IMR-90 (cell line): ENCODE data around the gene SLC12A1. TPM values are rescaled to one million over a fixed set of nuclear protein-coding genes. Genes with fewer than 3 reads are reported as not detected.

Experiments used
- ATAC-seq: fragments of 200-7000 bp; cut with Tn5 transposase; 2 replicates; pipeline ENCODE4 v1.9.1; 2020; ENCODE audit warnings: low read depth, mild to moderate bottlenecking, moderate library complexity
- BruUV-seq: library from RNA; stranded (reverse); fragments of 400-500 nt; replicated peaks from 2 replicates; lab custom pipeline; 2021; lab: Mats Ljungman, UMichigan
- CTCF ChIA-PET: fragments of 300-600 bp; formaldehyde crosslinking; extraction: SDS; loops from one replicate; lab custom pipeline; 2021; ENCODE audit warnings: antibody characterized with exemption; lab: Yijun Ruan, JAX
- POLR2A ChIA-PET: fragments of 300-600 bp; sonication (Branson Sonifier 250); formaldehyde crosslinking; loops from one replicate; lab custom pipeline; 2022; ENCODE audit warnings: antibody characterized with exemption; ENCODE audit not compliant: unreplicated experiment; lab: Charles Lee
- DNase-seq: peaks from one replicate; pipeline ENCODE4 v3.0.0; 2013
- H2AFZ ChIP-seq: replicated peaks from 2 replicates; pipeline ENCODE3; 2013; ENCODE audit warnings: low read length, mild to moderate bottlenecking; ENCODE audit not compliant: poor library complexity
- H2AK5ac ChIP-seq: 2 replicates; pipeline ENCODE4 v1.6.1; 2013; ENCODE audit warnings: low read depth, low read length, inconsistent platforms
- H2AK9ac ChIP-seq: replicated peaks from 2 replicates; pipeline ENCODE3; 2013; ENCODE audit warnings: mild to moderate bottlenecking, low read depth, low read length, moderate library complexity; ENCODE audit not compliant: poor library complexity
- H2BK120ac ChIP-seq: 2 replicates; pipeline ENCODE4 v1.6.1; 2013; ENCODE audit warnings: low read depth, low read length, inconsistent platforms
- H2BK15ac ChIP-seq: 3 replicates; pipeline ENCODE4 v1.6.1; 2013; ENCODE audit warnings: low read depth, low read length, inconsistent platforms
- H2BK20ac ChIP-seq: 2 replicates; pipeline ENCODE4 v1.6.1; 2013; ENCODE audit warnings: low read depth, mild to moderate bottlenecking, inconsistent platforms, low read length, moderate library complexity
- H2BK5ac ChIP-seq: 2 replicates; pipeline ENCODE4 v1.6.1; 2013; ENCODE audit warnings: mild to moderate bottlenecking, low read depth, low read length, inconsistent platforms; ENCODE audit not compliant: poor library complexity, severe bottlenecking
- H3K14ac ChIP-seq: replicated peaks from 2 replicates; pipeline ENCODE4 v1.6.1; 2013; ENCODE audit warnings: low read depth, low read length, inconsistent platforms
- H3K18ac ChIP-seq: 2 replicates; pipeline ENCODE4 v1.6.1; 2013; ENCODE audit warnings: low read depth, low read length, control low read depth
- H3K23ac ChIP-seq: 2 replicates; pipeline ENCODE4 v1.6.1; 2013; ENCODE audit warnings: low read depth, low read length, inconsistent platforms
- H3K27ac ChIP-seq: 2 replicates; pipeline ENCODE4 v1.5.1; 2013; ENCODE audit warnings: mild to moderate bottlenecking, control low read depth, low read length; ENCODE audit not compliant: insufficient read depth
- H3K27me3 ChIP-seq: 2 replicates; pipeline ENCODE4 v1.6.1; 2013; ENCODE audit warnings: low read length; ENCODE audit not compliant: control insufficient read depth, insufficient read depth
- H3K36me3 ChIP-seq: 2 replicates; pipeline ENCODE4 v1.6.1; 2013; ENCODE audit warnings: low read length, mixed read lengths; ENCODE audit not compliant: control insufficient read depth, insufficient read depth
- H3K4ac ChIP-seq: 2 replicates; pipeline ENCODE4 v1.6.1; 2013; ENCODE audit warnings: low read depth, low read length, inconsistent platforms
- H3K4me1 ChIP-seq: 2 replicates; pipeline ENCODE4 v1.6.1; 2013; ENCODE audit warnings: low read length, mixed read lengths; ENCODE audit not compliant: control insufficient read depth, insufficient read depth
- H3K4me2 ChIP-seq: 2 replicates; pipeline ENCODE4 v1.6.1; 2013; ENCODE audit warnings: low read depth, mild to moderate bottlenecking, control low read depth, low read length, moderate library complexity
- H3K4me3 ChIP-seq: 2 replicates; pipeline ENCODE4 v1.5.1; 2013; ENCODE audit warnings: low read depth, mild to moderate bottlenecking, control low read depth, low read length, moderate library complexity; ENCODE audit not compliant: insufficient read depth
- H3K56ac ChIP-seq: 2 replicates; pipeline ENCODE4 v1.6.1; 2013; ENCODE audit warnings: low read length, inconsistent platforms; ENCODE audit not compliant: insufficient read depth; ENCODE audit errors: extremely low read depth
- H3K79me1 ChIP-seq, 2 experiments: 2 replicates each; pipeline ENCODE4 v1.6.1; 2013; ENCODE audit warnings: low read length in 2 of 2, inconsistent platforms in 1 of 2, low read depth in 1 of 2
- H3K9ac ChIP-seq: 2 replicates; pipeline ENCODE4 v1.6.1; 2013; ENCODE audit warnings: low read depth, low read length, control low read depth
- H3K9me1 ChIP-seq: 2 replicates; pipeline ENCODE4 v1.6.1; 2013; ENCODE audit warnings: low read length, inconsistent platforms; ENCODE audit not compliant: insufficient read depth
- H3K9me3 ChIP-seq: 2 replicates; pipeline ENCODE4 v1.6.1; 2013; ENCODE audit warnings: low read length; ENCODE audit not compliant: control insufficient read depth, insufficient read depth
- H4K20me1 ChIP-seq: 2 replicates; pipeline ENCODE4 v1.6.1; 2013; ENCODE audit warnings: low read length, inconsistent platforms; ENCODE audit not compliant: insufficient read depth
- H4K5ac ChIP-seq: 2 replicates; pipeline ENCODE4 v1.6.1; 2013; ENCODE audit warnings: mild to moderate bottlenecking, low read depth, low read length, control low read depth
- H4K8ac ChIP-seq, 2 experiments: 2 replicates each; pipeline ENCODE4 v1.6.1; 2013; ENCODE audit warnings: low read depth in 2 of 2, low read length in 2 of 2, control low read depth in 1 of 2, inconsistent platforms in 1 of 2
- H4K91ac ChIP-seq: 2 replicates; pipeline ENCODE4 v1.6.1; 2013; ENCODE audit warnings: low read depth, low read length, inconsistent platforms; ENCODE audit not compliant: insufficient read depth
- BHLHE40 ChIP-seq: fragments of 150-350 bp; IDR thresholded peaks from 2 replicates; pipeline ENCODE4 v1.6.1; 2016; ENCODE audit warnings: mild to moderate bottlenecking, low read depth, low read length
- CEBPB ChIP-seq: IDR thresholded peaks from 2 replicates; pipeline ENCODE4 v1.6.1; 2012; ENCODE audit warnings: low read depth, low read length, improper control_type of control experiment
- CHD1 ChIP-seq: IDR thresholded peaks from 2 replicates; pipeline ENCODE4 v1.6.1; 2012; ENCODE audit warnings: low read depth, low read length, improper control_type of control experiment
- CTCF ChIP-seq: conservative IDR thresholded peaks from 2 replicates; pipeline ENCODE4 v1.5.1; 2012; ENCODE audit warnings: mild to moderate bottlenecking, low read depth, low read length, improper control_type of control experiment
- ELK1 ChIP-seq: fragments of 150-350 bp; IDR thresholded peaks from 2 replicates; pipeline ENCODE4 v1.6.1; 2016; ENCODE audit warnings: low read depth, mild to moderate bottlenecking, low read length, moderate library complexity, borderline replicate concordance
- FOS ChIP-seq: fragments of 150-350 bp; IDR thresholded peaks from 2 replicates; pipeline ENCODE4 v1.6.1; 2016; ENCODE audit warnings: low read depth, low read length
- MAFK ChIP-seq: IDR thresholded peaks from 2 replicates; pipeline ENCODE4 v1.6.1; 2012; ENCODE audit warnings: low read depth, low read length, improper control_type of control experiment
- MAZ ChIP-seq: IDR thresholded peaks from 2 replicates; pipeline ENCODE4 v1.6.1; 2012; ENCODE audit warnings: low read depth, mild to moderate bottlenecking, low read length, improper control_type of control experiment, moderate library complexity, borderline replicate concordance
- MXI1 ChIP-seq: IDR thresholded peaks from 2 replicates; pipeline ENCODE4 v1.6.1; 2012; ENCODE audit warnings: low read depth, mild to moderate bottlenecking, low read length, moderate library complexity, borderline replicate concordance
- NFE2L2 ChIP-seq: fragments of 150-350 bp; IDR thresholded peaks from 2 replicates; pipeline ENCODE4 v1.6.1; 2016; ENCODE audit warnings: low read depth, mild to moderate bottlenecking, low read length
- POLR2A ChIP-seq: IDR thresholded peaks from 2 replicates; pipeline ENCODE4 v1.6.1; 2012; ENCODE audit warnings: mild to moderate bottlenecking, low read depth, low read length
- RAD21 ChIP-seq: IDR thresholded peaks from 2 replicates; pipeline ENCODE4 v1.6.1; 2012; ENCODE audit warnings: low read length, improper control_type of control experiment
- RCOR1 ChIP-seq: IDR thresholded peaks from 2 replicates; pipeline ENCODE4 v1.6.1; 2012; ENCODE audit warnings: mild to moderate bottlenecking, low read length, improper control_type of control experiment; ENCODE audit not compliant: insufficient replicate concordance
- RFX5 ChIP-seq: IDR thresholded peaks from 2 replicates; pipeline ENCODE4 v1.8.0; 2012; ENCODE audit warnings: low read depth, mild to moderate bottlenecking, low read length, moderate library complexity
- SMC3 ChIP-seq: fragments of 150-350 bp; IDR thresholded peaks from 2 replicates; pipeline ENCODE4 v1.6.1; 2016; ENCODE audit warnings: low read depth, mild to moderate bottlenecking, antibody characterized with exemption, low read length, moderate library complexity
- USF2 ChIP-seq: fragments of 150-350 bp; IDR thresholded peaks from 2 replicates; pipeline ENCODE4 v1.6.1; 2017; ENCODE audit warnings: mild to moderate bottlenecking, antibody characterized with exemption, low read length, low read depth
- WGBS, 2 experiments: methylation state at CpG; one replicate each; pipeline versions ENCODE4 v1.1.5 to v1.1.7; 2013; ENCODE audit warnings: missing lambda C conversion rate in 2 of 2; ENCODE audit not compliant: insufficient read length in 1 of 2; ENCODE audit errors: extremely low coverage in 2 of 2; 5-methylcytosine and 5-hydroxymethylcytosine counted together
- dilution Hi-C: fragments of 300-500 bp; cut with HindIII; formaldehyde crosslinking; loops from one replicate; pipeline ENCODE4 v1.14.3; 2018; ENCODE audit warnings: low sequenced_read_pairs; ENCODE audit not compliant: unreplicated experiment
- in situ Hi-C: fragments of 300-500 bp; cut with MboI; formaldehyde crosslinking; loops from 3 replicates; pipeline ENCODE4 v1.14.3; 2019; ENCODE audit warnings: low sequenced_read_pairs, inconsistent platforms, mixed read lengths
- intact Hi-C: fragments of 100-400 bp; cut with micrococcal nuclease; formaldehyde crosslinking; loops from 2 replicates; pipeline ENCODE4 v1.10.0; 2022
- polyA plus RNA-seq, 3 experiments: library from polyadenylated mRNA; depleted of rRNA; stranded (reverse); fragments of >200 nt; gene quantifications; 2 replicates each; pipeline ENCODE4 v1.2.3, GENCODE V29; 2012; ENCODE audit warnings: low replicate concordance in 1 of 3
- total RNA-seq: library from RNA; depleted of rRNA; stranded (reverse); fragments of >200 nt; gene quantifications from 2 replicates; pipeline ENCODE4 v1.2.3, GENCODE V29; 2012

The SLC12A1 gene
- total and polyA plus RNA-seq, 2 of the 4 experiments (the other 2 are of a cell fraction) = not detected

- Histone ChIP-seq H3K27me3 (no peaks in the 10 kb centered on the region), H4K20me1 (no peaks in the 10 kb centered on the region), H2AFZ (no peak overlapping the region), H4K5ac (no peak overlapping the region), H2BK20ac (no peak overlapping the region), H3K4ac (no peak overlapping the region), H3K9me3 (no peaks in the 10 kb centered on the region), H3K4me3 (no peak overlapping the region), H4K91ac (no peak overlapping the region), H3K56ac (no peak overlapping the region), H3K9me1 (no peaks in the 10 kb centered on the region), H3K36me3 (no peaks in the 10 kb centered on the region), H3K9ac (no peak overlapping the region), H2AK5ac (no peak overlapping the region), H3K27ac (no peak overlapping the region), H3K14ac (no peak overlapping the region), H4K8ac (no peak overlapping the region), H3K79me1 (peaks cover 0 to 12% of the 10 kb centered on the region in 2 experiments; a peak in 2 of 4 replicates), H3K4me2 (no peak overlapping the region), H2BK5ac (no peak overlapping the region), H3K18ac (no peak overlapping the region), H3K23ac (no peak overlapping the region), H2AK9ac (no peak overlapping the region), H2BK120ac (no peak overlapping the region), H3K4me1 (no peaks in the 10 kb centered on the region; the same call in 1 of the 2 replicates), H2BK15ac (no peak overlapping the region)
- in situ Hi-C loops (no loop called here), dilution Hi-C loops (no loop called here), intact Hi-C loops (no loop called here)
- TF ChIP-seq POLR2A = no peak
- TF ChIP-seq RFX5 = no peak
- TF ChIP-seq FOS = no peak
- TF ChIP-seq CEBPB = no peak
- no peak for TF ChIP-seq MXI1
- no peak for TF ChIP-seq MAFK
- TF ChIP-seq RCOR1 = no peak
- TF ChIP-seq USF2 = no peak
- no peak for TF ChIP-seq CHD1
- no peak for TF ChIP-seq BHLHE40
- TF ChIP-seq NFE2L2 = no peak
- no peak for TF ChIP-seq RAD21
- TF ChIP-seq SMC3 = no peak
- no peak for TF ChIP-seq ELK1
- TF ChIP-seq CTCF = no peak
- TF ChIP-seq MAZ = no peak
- no TSS peak for BruUV-seq
- DNase-seq (no peak), ATAC-seq (no peak)
- POLR2A ChIA-PET = no interaction called here
- no CpG with 5 or more reads among the region's 5 CpGs for WGBS, 2 experiments
- CTCF ChIA-PET = no interaction called here
Observed at GRCh38 chr15:48325400-48325799, 119.3 kb downstream of the SLC12A1 start.
